Activated CD8-positive, alpha-beta memory T cell treated with anti-CD3 and anti-CD28 coated beads, Interleukin-2, amount 50 U/mL, for 24 hours (primary cell): Measurements from ENCODE around the gene MYO7A.

Source experiments
- DNase-seq: peaks from one replicate; pipeline ENCODE4 v3.0.0-alpha.2; 2020; ENCODE audit errors: extremely low read depth

MYO7A gene

DNA sequence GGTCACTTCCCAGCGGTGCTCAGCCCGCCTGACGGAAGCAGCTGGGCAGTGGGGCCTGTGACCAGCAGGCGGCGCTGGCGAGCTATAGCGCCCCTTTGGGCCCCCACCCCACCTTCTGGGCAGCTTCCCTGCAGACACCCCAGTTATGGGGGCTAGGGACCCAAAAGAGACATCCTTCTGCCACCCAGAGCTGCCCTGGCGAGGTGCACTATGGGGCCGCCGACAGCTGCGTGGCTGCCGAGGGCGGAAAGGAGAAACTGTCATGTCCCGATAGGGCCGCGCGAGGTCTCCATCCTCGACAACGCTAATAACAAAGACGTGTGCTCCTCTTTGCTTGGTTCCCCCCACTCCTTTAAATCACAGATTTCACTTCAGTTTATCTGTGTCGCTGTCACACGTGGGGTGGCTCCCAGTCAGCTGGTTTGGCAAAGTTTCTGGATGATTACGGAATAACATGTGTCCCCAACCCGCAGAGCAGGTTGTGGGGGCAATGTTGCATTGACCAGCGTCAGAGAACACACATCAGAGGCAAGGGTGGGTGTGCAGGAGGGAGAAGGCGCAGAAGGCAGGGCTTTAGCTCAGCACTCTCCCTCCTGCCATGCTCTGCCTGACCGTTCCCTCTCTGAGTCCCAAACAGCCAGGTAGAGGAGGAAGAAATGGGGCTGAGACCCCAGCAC is 673 bp upstream of the MYO7A start:
- no peak for DNase-seq

DNA sequence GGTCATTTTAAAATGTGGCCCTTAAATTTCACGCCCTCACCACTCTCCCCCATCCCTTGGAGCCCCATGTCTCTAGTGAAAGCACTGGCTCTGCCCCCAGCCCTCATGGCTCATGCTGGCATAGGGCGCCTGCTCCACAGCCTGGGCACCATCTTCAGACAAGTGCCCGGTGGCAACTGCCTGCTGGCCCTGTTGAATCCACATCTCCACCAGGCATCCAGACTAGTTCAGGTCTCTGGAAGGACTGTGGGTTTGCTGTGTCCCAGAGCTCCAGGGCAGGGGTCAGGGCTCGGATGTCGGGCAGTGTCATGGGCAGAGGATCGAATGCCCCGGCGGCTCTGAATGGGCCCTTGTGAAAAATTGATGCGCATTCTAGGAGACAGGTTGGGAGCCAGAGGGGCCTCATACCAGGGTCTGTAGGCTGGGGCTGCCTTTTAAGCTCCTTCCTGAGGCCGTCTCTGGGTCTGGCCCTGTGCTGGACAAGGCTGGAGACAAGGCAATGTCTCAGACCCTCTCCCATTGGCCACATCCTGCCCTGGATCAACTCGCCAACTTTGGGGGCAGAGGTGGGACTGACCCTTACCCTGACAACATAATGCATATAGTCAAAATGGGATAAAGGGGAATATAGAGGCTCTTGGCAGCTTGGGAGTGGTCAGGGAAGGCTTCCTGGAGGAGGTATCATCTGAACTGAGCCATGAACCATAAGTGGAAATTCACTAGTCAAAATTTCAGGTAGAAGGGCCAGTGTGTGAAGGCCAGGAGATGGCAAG is 1.2 kb downstream of the MYO7A start:
- DNase-seq = no peak

DNA sequence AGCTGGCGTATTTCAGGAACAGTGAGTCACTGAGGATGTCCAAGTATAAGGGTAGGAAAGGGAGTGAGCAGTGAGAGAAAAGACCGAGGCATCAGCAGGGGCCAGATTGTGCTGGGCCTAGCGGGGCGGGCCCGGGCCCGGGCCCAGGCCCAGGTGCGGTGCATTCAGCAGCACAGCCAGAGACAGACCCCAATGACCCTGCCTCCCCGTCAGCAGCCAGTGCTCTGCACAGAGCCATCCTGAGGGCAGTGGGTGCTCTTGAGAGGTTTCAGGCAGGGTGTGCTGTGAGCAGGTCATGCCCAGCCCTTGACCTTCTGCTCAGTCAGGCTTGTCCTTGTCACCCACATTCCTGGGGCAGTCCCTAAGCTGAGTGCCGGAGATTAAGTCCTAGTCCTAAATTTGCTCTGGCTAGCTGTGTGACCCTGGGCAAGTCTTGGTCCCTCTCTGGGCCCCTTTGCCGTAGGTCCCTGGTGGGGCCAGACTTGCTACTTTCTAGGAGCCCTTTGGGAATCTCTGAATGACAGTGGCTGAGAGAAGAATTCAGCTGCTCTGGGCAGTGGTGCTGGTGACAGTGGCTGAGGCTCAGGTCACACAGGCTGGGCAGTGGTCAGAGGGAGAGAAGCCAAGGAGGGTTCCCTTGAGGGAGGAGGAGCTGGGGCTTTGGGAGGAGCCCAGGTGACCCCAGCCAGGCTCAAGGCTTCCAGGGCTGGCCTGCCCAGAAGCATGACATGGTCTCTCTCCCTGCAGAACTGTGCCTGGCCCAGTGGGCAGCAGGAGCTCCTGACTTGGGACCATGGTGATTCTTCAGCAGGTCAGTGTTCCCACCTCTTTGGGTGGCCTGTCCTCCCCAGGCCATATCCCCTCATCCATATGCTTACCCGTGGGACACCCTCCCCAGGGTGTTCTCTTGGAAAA is 2.1 kb downstream of the MYO7A start:
- no peak for DNase-seq

DNA sequence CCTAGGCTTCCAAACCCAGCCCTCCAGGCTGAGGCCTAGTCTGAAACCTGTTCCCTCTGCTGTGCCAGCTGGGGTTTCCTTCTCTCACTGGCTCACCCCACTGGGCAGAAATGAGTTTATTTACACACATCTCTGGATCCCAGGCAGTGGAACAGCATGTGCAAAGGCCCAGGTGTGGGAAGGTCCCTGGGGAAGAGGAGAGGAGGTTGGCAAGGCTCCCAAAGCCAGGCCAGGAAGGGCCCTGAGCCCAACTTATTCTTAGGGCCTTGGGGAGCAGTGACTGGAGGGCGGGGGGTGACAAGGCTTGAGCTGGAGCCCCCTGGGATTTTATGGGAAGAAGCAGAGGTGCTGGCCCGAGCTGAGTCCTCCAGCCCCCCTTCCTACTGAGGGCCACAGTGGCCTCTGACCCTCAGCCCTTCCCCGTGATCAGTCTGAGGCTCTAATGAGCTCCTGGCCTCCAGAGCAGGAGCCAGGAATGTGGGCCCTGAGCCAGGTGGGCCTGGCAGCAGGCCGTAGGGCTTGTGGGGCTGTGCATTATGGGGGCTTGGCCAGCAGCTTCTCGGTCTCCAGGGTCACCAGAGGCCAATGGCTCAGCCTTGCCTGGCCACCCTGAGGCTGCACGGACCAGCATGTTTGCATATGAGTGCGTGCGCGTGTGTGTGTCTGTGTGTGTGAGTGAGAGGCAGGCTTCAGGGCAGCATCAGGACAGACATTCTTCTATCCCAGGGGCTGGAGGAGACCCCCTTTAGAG is 2.9 kb downstream of the MYO7A start:
- DNase-seq = no peak

DNA sequence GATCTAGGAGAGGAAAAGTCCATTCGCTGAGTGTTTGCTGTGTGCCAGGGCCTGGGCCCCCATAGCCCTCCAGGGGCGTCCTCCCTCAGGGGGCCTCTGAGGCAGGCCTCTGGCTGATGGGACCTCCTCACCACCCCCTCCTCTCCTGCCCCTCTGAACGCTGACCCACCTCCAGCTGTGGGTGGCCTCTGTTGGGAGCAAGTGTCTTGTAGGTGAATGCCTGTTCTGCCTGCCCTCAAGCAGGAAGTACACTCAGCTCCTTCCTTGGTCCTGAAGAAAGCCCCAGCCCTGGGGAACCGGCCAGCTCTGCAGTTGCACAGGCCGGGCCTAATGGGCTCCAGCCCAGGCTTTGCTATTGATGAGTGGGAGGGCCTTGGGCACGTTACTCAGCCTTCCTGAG is 3.5 kb downstream of the MYO7A start:
- DNase-seq = no peak

DNA sequence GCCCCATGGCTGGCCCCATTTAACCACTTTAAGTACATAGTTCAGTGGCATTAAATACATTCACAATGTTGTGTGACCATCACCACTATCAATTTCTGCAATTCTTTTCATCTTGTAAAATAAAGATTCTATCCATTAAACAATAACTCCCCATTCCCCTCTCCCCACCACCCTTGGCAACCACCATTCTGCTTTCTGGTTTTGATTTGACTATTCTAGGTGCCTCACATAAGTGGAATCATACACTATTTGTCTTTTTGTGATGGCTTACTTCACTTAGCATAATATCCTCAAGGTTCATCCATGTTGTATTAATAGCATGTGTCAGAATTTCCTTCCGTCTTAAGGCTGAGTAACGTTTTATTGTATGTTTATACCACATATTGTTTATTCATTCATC is 7.0 kb downstream of the MYO7A start:
- DNase-seq = no peak

DNA sequence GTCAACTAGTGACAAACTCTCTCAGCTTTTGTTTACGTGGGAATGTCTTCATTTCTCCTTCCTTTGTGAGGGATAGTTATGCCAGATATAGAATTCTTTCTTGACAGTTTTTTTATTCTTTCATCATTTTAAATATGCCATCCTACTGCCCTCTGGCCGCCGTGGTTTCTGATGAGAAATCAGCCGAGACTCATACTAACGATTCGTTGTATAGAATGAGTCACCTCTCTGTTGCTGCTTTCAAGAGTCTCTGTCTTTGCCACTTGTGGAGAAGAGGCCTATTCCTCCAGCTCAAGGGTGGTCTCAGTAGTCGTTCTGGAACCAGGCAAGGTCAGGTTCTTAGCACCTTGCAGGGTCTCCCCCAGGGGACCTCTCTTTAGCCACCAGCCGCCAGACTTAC is 8.0 kb downstream of the MYO7A start:
- DNase-seq = no peak

DNA sequence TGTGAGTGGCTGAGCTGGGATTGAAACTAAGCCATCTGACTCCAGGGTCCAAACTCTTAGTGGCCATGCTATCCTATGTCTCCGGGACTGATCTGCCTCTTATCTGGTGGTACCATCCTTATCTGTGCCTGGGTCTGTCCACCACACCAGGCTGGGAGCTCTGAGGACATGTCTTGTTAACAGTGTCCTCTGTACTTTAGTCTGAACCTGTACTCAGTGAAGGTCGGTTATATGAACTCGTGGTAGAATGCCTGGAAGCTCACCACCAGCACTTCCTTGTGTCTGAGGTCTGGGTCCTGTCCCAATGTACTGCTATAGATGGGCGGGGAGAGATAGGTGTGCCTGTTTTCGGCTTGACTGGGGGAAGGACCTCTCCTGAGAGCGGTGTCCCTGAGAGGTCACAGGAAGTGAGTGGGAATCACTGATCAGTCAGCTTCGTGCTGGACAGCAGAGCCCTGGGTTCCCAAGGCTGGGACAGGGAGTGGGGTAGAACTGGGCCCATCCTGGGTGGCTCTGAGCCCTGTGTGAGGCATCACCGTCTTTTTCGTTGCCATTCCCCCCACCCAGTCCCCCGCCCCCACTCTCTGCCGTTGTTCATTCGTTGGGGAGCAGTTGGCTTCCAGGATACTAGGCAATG is 8.9 kb downstream of the MYO7A start:
- DNase-seq = no peak

DNA sequence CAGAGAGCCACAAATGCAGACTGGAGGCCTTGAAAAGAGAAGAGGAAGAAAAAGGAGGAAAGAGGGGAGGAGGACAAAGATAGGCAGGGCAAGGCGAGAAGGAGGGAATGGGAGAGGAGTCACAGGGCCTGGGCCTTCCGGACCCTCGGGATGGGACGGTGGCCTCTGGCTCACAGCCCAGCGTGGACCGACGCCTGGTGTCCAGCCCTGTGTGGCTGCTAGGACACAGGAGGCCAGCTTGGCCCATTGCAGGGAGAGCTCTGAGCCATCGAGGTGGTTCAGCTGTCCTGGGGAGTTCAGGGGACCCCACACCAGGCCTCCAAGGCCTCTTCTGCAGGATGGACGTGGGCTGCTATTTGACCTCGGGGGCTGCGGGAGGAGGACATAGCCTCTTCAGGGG is 9.4 kb downstream of the MYO7A start:
- DNase-seq = no peak

DNA sequence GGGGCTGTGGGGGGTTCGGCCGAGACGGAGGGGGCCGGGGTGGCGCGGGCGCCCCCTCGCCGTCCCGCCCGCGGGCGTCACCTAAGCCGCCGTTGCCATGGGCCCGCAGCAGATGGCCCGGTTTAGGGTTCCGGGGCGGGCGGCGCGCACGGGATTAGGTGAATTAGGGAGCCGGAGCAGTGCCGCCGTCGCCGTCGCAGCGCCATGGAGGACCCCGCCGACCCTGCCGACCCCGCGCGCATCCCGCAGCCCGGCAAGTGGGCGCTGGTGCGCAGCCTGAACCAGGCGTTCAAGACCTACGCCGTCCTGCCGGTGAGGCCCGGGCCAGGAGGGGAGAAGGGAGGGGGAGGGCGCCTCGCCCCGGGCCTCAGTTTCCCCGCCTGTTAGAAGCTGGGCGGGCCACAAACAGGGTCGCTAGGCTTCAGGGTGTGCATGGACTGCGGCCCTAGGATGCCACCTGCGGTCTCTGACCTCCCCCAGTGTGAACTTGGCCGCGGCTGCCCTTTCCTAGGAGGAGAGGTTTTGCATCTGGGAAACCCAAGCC is 10.1 kb downstream of the MYO7A start:
- DNase-seq = no peak

DNA sequence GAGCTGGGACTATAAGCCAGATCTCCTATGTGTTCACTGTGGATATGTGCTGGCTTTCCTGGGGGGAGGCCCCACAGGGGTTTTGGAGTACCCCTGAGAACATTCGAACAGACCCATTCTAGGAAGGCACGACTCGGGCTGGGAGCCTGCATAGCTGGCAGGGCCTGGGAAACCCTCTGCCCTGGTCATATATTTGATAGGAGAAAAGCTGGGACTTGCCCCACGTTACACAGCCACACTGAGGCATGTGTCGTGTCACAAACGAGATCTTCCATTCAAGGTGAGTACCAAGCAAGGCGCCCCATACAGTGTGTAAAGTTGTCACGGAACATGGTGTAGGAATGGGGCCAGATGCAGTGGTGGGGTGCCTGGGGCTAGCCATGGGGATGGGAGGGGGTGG is 11.2 kb downstream of the MYO7A start:
- no peak for DNase-seq

DNA sequence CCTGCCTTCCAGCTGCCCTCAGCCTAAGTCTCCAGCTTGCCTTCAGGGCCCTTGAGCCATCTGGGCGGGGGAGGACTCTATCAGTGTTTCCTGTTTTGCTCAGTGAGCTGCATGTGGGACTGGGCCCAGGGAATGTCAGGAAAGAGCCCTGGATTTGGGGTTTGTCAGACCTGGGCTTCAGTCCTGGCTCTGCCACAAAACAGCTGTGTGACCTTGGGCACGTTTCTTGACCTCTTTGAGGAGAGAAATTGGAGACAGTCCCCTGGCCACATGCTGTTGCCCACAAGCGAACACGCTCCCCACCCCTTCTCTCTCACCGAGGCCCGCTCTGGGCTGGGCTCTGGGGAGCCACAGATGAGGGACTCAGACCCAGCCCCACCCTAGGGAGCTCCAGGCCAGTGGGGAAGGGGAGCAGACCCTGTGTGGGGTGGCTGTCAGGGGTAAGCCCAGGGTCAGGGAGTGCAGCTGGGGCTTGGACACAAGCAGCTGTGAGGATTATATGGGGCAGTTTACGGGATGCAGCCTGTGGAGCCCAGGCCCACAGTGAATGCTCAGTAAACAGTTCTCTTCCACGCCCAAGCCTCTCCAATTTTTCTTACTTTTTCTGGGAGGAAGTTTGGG is 12.3 kb downstream of the MYO7A start:
- no peak for DNase-seq

DNA sequence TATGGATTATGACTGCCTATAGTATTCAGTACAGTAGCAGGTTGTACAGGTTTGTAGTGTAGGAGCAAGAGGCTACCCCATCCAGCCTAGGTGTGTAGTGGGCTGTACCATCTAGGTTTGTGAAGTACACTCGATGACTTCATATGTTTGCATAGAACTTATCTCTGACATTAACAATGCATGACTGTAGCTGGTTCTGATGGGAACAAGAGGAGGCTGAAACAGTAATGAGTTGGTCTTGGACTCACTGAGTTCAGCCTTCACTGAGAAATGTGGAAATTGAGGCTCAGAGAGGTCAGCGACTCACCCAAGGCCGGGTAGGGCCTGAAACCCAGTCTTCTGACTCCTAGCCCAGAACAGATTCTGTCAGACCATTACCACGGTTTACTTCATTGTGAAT is 13.0 kb downstream of the MYO7A start:
- DNase-seq = no peak

DNA sequence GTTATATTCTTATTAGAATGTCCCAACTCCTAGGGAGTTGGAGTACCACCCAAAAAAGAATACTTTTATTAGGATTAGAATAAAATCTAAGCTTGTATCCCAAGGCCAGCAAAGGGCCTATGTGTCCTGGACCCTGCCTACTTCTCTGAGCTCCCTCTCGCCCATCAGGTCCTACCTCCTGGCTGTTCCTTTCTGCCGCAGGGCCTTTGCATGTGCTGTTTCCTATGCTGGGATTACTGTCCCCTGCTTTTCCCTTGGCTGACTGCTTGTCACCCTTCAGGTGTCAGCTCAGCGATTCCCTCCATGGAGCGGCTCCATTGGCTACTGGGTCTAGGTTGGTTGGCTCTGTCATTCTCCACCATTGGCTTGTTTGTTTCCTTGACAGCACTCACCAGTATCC is 13.4 kb downstream of the MYO7A start:
- no peak for DNase-seq

DNA sequence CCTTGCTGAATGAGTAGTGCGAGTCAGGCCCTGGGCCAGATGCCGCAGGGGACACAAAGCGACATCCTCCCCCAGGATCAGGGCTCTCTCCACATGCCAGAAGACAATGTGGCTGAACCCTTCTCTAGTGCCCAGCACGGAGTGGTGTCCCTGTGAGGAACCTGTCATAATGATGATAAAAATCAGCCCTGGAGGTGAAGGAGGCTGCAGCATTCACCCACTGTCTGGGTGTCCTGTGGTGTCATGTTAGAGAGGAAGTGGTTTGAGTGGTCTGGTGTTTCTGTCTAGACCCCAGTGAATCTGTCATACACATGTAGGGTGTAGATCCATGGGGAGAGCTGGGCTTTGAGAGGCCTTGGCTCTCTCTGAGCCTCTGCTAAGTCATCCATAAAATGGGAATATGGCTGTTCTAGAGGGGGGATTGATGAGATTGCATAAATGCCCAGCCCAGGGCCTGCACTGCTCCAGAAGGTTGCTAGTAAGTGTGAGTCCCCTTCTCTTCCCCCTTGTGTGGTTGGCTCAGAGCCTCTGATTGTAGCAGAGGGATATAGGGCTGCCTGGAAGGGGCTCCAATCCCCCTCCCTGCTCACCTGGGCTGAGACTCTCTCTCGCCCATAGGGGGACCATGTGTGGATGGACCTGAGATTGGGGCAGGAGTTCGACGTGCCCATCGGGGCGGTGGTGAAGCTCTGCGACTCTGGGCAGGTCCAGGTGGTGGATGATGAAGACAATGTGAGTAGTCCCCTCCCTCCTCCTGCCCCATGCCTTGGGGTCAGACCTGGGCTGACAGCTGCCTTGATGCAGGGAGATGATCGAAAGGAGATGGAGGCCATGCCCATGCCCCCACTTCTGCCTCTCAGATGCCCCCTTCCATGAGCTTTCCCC is 14.3 kb downstream of the MYO7A start:
- no peak for DNase-seq

DNA sequence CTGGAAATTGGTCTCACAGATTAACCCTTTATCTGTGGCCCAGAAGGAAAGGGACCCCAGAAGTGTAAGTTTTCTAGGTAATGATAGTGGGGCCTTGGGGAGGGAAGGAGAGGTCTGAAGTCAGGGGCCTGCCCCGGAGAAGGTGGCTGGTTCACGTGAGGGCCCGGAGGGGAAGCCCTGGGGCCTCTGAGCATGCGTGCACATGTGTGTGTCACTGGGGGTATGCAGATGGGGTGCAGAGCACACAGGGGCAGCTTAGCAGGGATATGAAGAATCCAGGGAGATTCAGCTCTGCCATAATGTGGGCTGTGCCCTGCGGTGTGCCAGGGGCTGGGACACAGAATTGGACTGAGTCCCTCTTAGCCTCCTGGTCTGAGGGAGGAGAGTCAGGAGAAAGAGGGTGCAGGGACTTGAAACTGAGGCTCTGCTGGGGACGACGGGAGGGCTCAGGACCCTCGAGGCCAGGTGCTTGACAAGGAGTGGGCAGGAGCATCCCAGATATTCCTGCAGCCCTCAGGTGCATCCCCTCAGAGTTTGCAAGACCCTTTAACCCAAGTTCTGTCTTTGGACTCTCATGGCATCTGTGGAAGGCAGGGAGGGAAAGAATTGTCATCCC is 15.5 kb downstream of the MYO7A start:
- DNase-seq = no peak

DNA sequence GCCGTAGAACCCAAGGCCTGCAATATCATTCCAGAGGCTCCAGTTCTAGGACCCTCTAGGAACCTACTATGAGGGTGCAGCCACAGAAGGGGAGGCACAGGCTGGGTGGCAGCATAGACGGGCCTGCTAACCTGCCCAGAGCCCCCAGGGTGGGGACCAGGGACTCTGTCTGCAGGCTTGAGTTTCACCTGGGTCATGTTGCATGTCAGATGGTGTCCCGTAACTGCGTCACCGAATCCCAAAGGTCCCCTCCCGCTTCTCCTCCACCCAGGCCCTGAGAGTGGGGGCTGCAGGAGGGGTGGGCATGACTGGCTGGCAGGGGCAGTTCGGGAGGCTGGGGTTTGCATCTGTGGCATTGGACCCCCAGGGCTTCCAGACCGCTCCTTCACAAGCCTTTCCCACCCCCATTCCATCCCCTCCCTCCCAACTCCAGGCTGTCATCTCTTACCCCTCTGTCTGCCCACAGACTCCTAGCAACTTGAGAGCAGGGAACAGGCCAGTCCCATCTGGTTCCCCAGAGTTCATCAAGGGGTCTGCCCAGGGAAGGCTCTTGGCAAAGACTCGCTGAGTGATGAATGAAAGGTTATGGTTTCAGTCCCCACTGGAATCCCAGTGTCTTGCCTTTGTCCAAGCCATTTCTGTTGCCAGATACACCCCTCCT is 16.3 kb downstream of the MYO7A start:
- DNase-seq = no peak

DNA sequence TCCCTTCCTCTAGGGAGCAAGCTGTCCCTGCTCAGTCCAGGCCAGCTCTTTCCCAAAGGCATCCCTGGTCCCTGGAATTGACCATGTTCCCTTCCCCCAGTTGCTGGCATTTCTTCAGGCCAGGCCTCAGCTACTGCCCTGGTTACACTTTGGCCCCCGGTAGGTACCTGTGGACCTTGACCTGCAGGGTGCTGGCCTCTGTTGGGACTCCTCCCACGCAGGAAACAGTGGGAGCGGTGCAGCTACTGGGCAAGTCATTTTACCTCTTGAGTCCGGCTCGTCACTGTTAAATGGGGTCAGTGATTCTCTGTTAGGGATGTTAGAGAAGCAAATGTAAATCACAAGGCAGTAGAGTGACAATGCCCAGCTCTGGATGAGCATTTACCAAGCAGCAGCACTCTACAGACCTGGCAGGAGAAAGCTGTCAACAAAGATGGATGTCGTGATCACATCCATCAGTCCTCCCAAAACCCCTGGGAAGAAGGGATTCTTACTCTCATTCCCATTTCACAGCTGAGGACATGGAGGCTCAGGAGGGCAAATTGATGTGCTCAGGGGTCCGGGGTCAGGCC is 16.9 kb downstream of the MYO7A start:
- DNase-seq = no peak
